ENCODE results near the gene PIK3R3. TPM values are rescaled to one million over a fixed set of nuclear protein-coding genes. Genes with fewer than 3 reads are reported as not detected.

The PIK3R3 gene
- total RNA-seq, 1 donor from 2014 or later: 3.6 TPM

DNA sequence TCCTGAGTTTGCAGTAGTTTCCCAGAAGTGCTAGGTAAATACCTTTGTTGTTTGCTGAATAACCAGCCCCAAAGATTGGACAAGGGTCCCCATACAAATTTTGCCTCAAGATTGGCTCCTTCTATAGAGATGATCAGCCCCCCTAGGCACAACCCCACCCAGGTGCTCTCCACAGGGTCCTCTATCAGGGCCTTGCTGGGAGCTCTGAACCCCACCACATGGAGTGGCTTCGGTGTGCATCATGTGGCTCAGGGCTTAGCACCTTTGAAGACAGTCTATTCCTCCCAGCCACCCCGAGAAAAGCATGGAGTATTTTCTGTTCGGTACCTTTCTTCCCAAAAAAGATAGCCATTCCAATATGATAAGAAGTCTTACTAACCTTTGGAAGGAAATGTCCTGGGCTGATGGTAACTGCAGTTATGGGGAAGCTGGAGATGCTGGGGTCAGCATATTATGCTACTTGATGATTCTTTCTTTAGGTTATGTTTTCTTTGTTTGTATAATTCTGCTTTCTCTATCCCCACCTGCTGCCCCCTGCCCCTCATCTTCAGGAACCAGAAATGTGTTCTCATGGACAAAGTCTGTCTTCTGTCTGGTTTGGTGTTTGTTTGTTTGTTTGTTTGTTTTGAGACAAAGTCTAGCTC, 37.5 kb upstream of the PIK3R3 start:
- intact Hi-C loops (cut with micrococcal nuclease): no loop called here
- Mint-ChIP-seq H3K9me3 (no peaks in the 10 kb centered on the region), H3K27ac (no peak overlapping the region), H3K27me3 (ENCODE audit: insufficient read depth) (peaks cover 14% of the 10 kb centered on the region), H3K4me3 (no peak overlapping the region), H3K36me3 (ENCODE audit: low read depth) (no peaks in the 10 kb centered on the region), H3K4me1 (ENCODE audit: low read depth) (peaks cover 18% of the 10 kb centered on the region)
- no peak for DNase-seq (ENCODE audit: low spot score)

GRCh38 chr1:46168477-46168876, 36.0 kb upstream of the PIK3R3 start:
- no peaks in the 10 kb centered on the region for H3K36me3 Mint-ChIP-seq (ENCODE audit: low read depth)
- no peaks in the 10 kb centered on the region for H3K9me3 Mint-ChIP-seq
- no peak overlapping the region for H3K27ac Mint-ChIP-seq
- peaks cover 18% of the 10 kb centered on the region for H3K4me1 Mint-ChIP-seq (ENCODE audit: low read depth)
- DNase-seq (ENCODE audit: low spot score): no peak
- H3K27me3 Mint-ChIP-seq (ENCODE audit: insufficient read depth): peaks cover 14% of the 10 kb centered on the region
- intact Hi-C loops (cut with micrococcal nuclease): no loop called here
- no peak overlapping the region for H3K4me3 Mint-ChIP-seq

GRCh38 chr1:46166521-46167462, 34.4 kb upstream of the PIK3R3 start:
- H3K4me3 Mint-ChIP-seq: peak overlapping the region; percentile 81
- intact Hi-C loops (cut with micrococcal nuclease): loop anchor here (2.0 kb wide), 1 partner anchor 34 kb away; the partner anchor contains the start of gene PIK3R3
- DNase-seq (ENCODE audit: low spot score): peak; percentile 22

DNA sequence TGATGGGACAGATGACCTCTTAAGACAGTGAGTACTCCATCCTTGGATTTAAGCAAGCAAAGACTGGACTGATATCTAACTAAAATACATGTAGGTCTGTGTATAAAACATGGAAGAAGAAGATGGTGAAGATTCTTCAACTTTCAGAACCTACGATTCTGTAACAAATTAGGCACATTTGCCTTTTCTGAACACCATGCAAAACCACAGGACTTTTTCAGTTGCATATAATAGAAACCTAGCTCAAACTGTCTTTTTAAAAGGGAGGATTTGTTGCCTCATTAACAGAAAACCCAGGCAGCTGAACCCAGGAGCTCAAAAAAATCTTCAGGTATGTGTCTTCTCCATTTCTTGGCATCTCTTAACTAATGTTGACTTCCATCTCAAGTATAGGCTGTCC, 27.8 kb upstream of the PIK3R3 start:
- H3K9me3 Mint-ChIP-seq: no peaks in the 10 kb centered on the region
- no peaks in the 10 kb centered on the region for H3K36me3 Mint-ChIP-seq (ENCODE audit: low read depth)
- no peak overlapping the region for H3K27ac Mint-ChIP-seq
- no peak overlapping the region for H3K4me3 Mint-ChIP-seq
- DNase-seq (ENCODE audit: low spot score): no peak
- H3K27me3 Mint-ChIP-seq (ENCODE audit: insufficient read depth): peaks cover 8% of the 10 kb centered on the region
- intact Hi-C loops (cut with micrococcal nuclease): no loop called here
- H3K4me1 Mint-ChIP-seq (ENCODE audit: low read depth): no peaks in the 10 kb centered on the region

More at GRCh38 chr1:46166521-46167462, 34.4 kb upstream of the PIK3R3 start:
- Mint-ChIP-seq H3K9me3 (no peaks in the 10 kb centered on the region), H3K27ac (peak overlapping the region; percentile 82), H3K36me3 (ENCODE audit: low read depth) (no peaks in the 10 kb centered on the region), H3K4me1 (ENCODE audit: low read depth) (peaks cover 18% of the 10 kb centered on the region), H3K27me3 (ENCODE audit: insufficient read depth) (peaks cover 14% of the 10 kb centered on the region)

DNA sequence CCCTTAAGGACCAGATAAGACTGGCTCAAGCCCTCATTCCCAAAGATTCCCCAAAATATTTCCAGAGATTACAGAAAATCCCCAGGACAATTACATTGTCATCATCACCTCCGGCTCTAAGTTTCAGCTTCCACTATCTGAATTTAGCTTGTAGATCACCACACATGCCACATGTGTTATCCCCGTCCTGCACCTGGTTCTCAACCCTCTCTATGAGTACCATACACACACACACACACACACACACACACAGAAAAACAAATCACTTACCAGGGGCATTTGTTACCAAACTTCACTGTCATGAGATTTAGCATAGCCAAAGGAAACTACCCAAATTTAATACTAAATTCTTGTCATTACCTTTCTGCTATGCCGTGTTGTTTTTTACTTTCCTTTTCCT, 27.1 kb upstream of the PIK3R3 start:
- Mint-ChIP-seq H3K27ac (no peak overlapping the region), H3K4me1 (ENCODE audit: low read depth) (no peaks in the 10 kb centered on the region), H3K27me3 (ENCODE audit: insufficient read depth) (peaks cover 11% of the 10 kb centered on the region), H3K36me3 (ENCODE audit: low read depth) (no peaks in the 10 kb centered on the region), H3K4me3 (no peak overlapping the region), H3K9me3 (no peaks in the 10 kb centered on the region)
- intact Hi-C loops (cut with micrococcal nuclease): no loop called here
- DNase-seq (ENCODE audit: low spot score): no peak

GRCh38 chr1:46158312-46159281, 26.2 kb upstream of the PIK3R3 start:
- no peak overlapping the region for H3K4me3 Mint-ChIP-seq
- peaks cover 11% of the 10 kb centered on the region for H3K27me3 Mint-ChIP-seq (ENCODE audit: insufficient read depth)
- no peaks in the 10 kb centered on the region for H3K9me3 Mint-ChIP-seq
- H3K27ac Mint-ChIP-seq: no peak overlapping the region
- intact Hi-C loops (cut with micrococcal nuclease): no loop called here
- no peaks in the 10 kb centered on the region for H3K36me3 Mint-ChIP-seq (ENCODE audit: low read depth)
- H3K4me1 Mint-ChIP-seq (ENCODE audit: low read depth): no peaks in the 10 kb centered on the region
- DNase-seq (ENCODE audit: low spot score): no peak

DNA sequence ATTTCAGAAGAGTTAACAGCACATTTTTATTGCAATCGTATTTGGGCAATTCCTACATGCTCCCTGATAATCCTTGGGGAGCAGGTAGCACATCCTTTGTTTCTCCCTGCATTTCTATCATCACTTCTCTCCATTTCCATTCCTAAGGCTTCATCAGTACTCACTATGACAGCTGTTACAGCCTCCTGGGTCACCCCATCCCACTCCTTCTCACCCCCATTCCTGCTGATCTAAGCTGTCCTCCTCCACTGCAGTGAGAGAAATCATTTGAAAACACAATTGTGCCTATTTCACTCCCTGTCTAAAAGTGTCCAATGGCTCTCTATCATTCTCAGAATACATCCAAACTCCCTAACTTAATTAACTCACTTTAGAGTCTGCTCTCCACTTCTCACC, 25.5 kb upstream of the PIK3R3 start:
- no peak overlapping the region for H3K27ac Mint-ChIP-seq

GRCh38 chr1:46153732-46154131, 21.3 kb upstream of the PIK3R3 start:
- no peaks in the 10 kb centered on the region for H3K4me1 Mint-ChIP-seq (ENCODE audit: low read depth)
- H3K27ac Mint-ChIP-seq: no peak overlapping the region
- H3K36me3 Mint-ChIP-seq (ENCODE audit: low read depth): no peaks in the 10 kb centered on the region
- intact Hi-C loops (cut with micrococcal nuclease): no loop called here
- DNase-seq (ENCODE audit: low spot score): no peak
- H3K9me3 Mint-ChIP-seq: no peaks in the 10 kb centered on the region
- no peak overlapping the region for H3K4me3 Mint-ChIP-seq
- H3K27me3 Mint-ChIP-seq (ENCODE audit: insufficient read depth): peaks cover 3% of the 10 kb centered on the region

More for the DNA sequence above, 25.5 kb upstream of the PIK3R3 start:
- Mint-ChIP-seq H3K4me1 (ENCODE audit: low read depth) (no peaks in the 10 kb centered on the region), H3K9me3 (no peaks in the 10 kb centered on the region), H3K36me3 (ENCODE audit: low read depth) (no peaks in the 10 kb centered on the region), H3K4me3 (no peak overlapping the region), H3K27me3 (ENCODE audit: insufficient read depth) (peaks cover 11% of the 10 kb centered on the region)
- no peak for DNase-seq (ENCODE audit: low spot score)
- intact Hi-C loops (cut with micrococcal nuclease): no loop called here

DNA sequence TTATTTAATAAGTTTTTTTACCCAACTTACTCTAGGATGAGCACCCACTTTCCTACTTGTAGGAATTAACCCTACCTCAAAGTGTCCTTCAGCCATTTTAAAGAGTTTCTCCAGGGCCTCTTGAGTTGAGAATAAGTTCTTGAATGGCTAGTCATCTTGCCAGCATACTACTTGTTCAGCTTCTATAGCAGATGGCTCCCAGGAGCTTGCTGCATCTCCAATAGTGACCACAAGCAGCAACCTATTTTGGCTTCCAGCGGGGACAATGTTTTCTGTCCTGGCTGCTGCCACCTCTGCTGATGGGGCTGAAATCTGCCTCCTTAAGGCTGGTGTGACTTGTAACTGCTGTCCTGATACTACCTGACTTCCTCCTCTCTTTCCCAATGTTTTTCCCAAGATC, 20.8 kb upstream of the PIK3R3 start:
- Mint-ChIP-seq H3K4me1 (ENCODE audit: low read depth) (no peaks in the 10 kb centered on the region), H3K36me3 (ENCODE audit: low read depth) (no peaks in the 10 kb centered on the region), H3K4me3 (no peak overlapping the region), H3K9me3 (no peaks in the 10 kb centered on the region), H3K27me3 (ENCODE audit: insufficient read depth) (peaks cover 3% of the 10 kb centered on the region), H3K27ac (no peak overlapping the region)
- intact Hi-C loops (cut with micrococcal nuclease): no loop called here
- no peak for DNase-seq (ENCODE audit: low spot score)

- intact Hi-C loops (cut with micrococcal nuclease): no loop called here
- Mint-ChIP-seq H3K9me3 (no peaks in the 10 kb centered on the region), H3K4me3 (no peak overlapping the region), H3K36me3 (ENCODE audit: low read depth) (no peaks in the 10 kb centered on the region), H3K27ac (no peak overlapping the region), H3K27me3 (ENCODE audit: insufficient read depth) (peaks cover 3% of the 10 kb centered on the region), H3K4me1 (ENCODE audit: low read depth) (no peaks in the 10 kb centered on the region)
- no peak for DNase-seq (ENCODE audit: low spot score)
These were observed 19.6 kb upstream of the PIK3R3 start for GRCh38 chr1:46152016-46152415.

- no peaks in the 10 kb centered on the region for H3K4me1 Mint-ChIP-seq (ENCODE audit: low read depth)
- intact Hi-C loops (cut with micrococcal nuclease): no loop called here
- no peak for DNase-seq (ENCODE audit: low spot score)
- H3K27ac Mint-ChIP-seq: no peak overlapping the region
- no peaks in the 10 kb centered on the region for H3K9me3 Mint-ChIP-seq
- no peak overlapping the region for H3K4me3 Mint-ChIP-seq
- H3K36me3 Mint-ChIP-seq (ENCODE audit: low read depth): no peaks in the 10 kb centered on the region
- peaks cover 5% of the 10 kb centered on the region for H3K27me3 Mint-ChIP-seq (ENCODE audit: insufficient read depth)
These were observed 17.7 kb upstream of the PIK3R3 start for GRCh38 chr1:46150085-46150484.

GRCh38 chr1:46148318-46148717, 15.9 kb upstream of the PIK3R3 start:
- no peaks in the 10 kb centered on the region for H3K36me3 Mint-ChIP-seq (ENCODE audit: low read depth)
- no peak overlapping the region for H3K4me3 Mint-ChIP-seq
- no peak for DNase-seq (ENCODE audit: low spot score)
- intact Hi-C loops (cut with micrococcal nuclease): no loop called here
- H3K27me3 Mint-ChIP-seq (ENCODE audit: insufficient read depth): peaks cover 2% of the 10 kb centered on the region
- no peaks in the 10 kb centered on the region for H3K9me3 Mint-ChIP-seq
- H3K4me1 Mint-ChIP-seq (ENCODE audit: low read depth): no peaks in the 10 kb centered on the region
- no peak overlapping the region for H3K27ac Mint-ChIP-seq
